Endothelial cell of umbilical vein (primary cell): ENCODE measurements around the gene VSX2. TPM values are rescaled to one million over a fixed set of nuclear protein-coding genes. Genes with fewer than 3 reads are reported as not detected.

Source experiments
- BruUV-seq: library from RNA; stranded (reverse); fragments of 400-500 nt; replicated peaks from 2 replicates; lab custom pipeline; 2021; lab: Mats Ljungman, UMichigan
- CTCF ChIA-PET: fragments of 300-600, 350-600 bp; sonication (Branson Sonifier 250); formaldehyde crosslinking; loops from one replicate; lab custom pipeline; 2021; ENCODE audit warnings: antibody characterized with exemption, inconsistent platforms; lab: Charles Lee
- POLR2A ChIA-PET: fragments of 300-600, 350-600 bp; sonication (Branson Sonifier 250); formaldehyde crosslinking; loops from one replicate; lab custom pipeline; 2021; ENCODE audit warnings: antibody characterized with exemption, inconsistent platforms; lab: Charles Lee
- DNase-seq: peaks from one replicate; pipeline ENCODE4 v3.0.0-alpha.2; 2011; ENCODE audit warnings: low read depth, low spot score
- FAIRE-seq: peaks from 2 replicates; lab custom pipeline; 2011; peaks lifted over from hg19 to GRCh38; lab: Jason Lieb, UNC
- H2AFZ ChIP-seq: 2 replicates; pipeline ENCODE4 v1.6.0; 2012; ENCODE audit warnings: low read depth, low read length, control low read depth, inconsistent platforms
- H3K27ac ChIP-seq: 2 replicates; pipeline ENCODE4 v1.5.1; 2011; ENCODE audit warnings: low read depth, mild to moderate bottlenecking, control low read depth, low read length, moderate library complexity; ENCODE audit not compliant: insufficient read depth
- H3K27me3 ChIP-seq, 2 experiments: 2 replicates each; pipeline versions ENCODE4 v1.6.0 to v1.6.1; 2011; ENCODE audit warnings: low read length in 2 of 2, mixed read lengths in 1 of 2; ENCODE audit not compliant: control insufficient read depth in 2 of 2, insufficient read depth in 2 of 2
- H3K36me3 ChIP-seq, 2 experiments: 2 replicates in 1 of 2; 3 replicates in 1 of 2; pipeline ENCODE4 v1.5.1; 2011; ENCODE audit warnings: low read length in 2 of 2, mild to moderate bottlenecking in 1 of 2, moderate library complexity in 1 of 2; ENCODE audit not compliant: control insufficient read depth in 2 of 2, insufficient read depth in 2 of 2; ENCODE audit errors: extremely low read depth in 1 of 2
- H3K4me1 ChIP-seq: 3 replicates; pipeline ENCODE4 v1.5.1; 2011; ENCODE audit warnings: mild to moderate bottlenecking, low read length; ENCODE audit not compliant: control insufficient read depth, insufficient read depth; ENCODE audit errors: extremely low read depth
- H3K4me2 ChIP-seq: 2 replicates; pipeline ENCODE4 v1.6.1; 2011; ENCODE audit warnings: low read length, control low read depth, mixed read lengths; ENCODE audit not compliant: insufficient read depth
- H3K4me3 ChIP-seq, 3 experiments: fragments of 200-600 bp in 1 of 3; sonication (generic), shearing (Covaris generic) in 1 of 3; replicated peaks in 1 of 3; 2 replicates each; pipeline ENCODE4 v1.5.1; 2011 to 2016; ENCODE audit warnings: control low read depth in 3 of 3, low read length in 3 of 3, mild to moderate bottlenecking in 2 of 3, inconsistent platforms in 1 of 3, low read depth in 1 of 3, moderate library complexity in 1 of 3; ENCODE audit not compliant: insufficient read depth in 1 of 3
- H3K79me2 ChIP-seq: 2 replicates; pipeline ENCODE4 v1.6.0; 2012; ENCODE audit warnings: low read length, inconsistent platforms; ENCODE audit not compliant: control insufficient read depth, insufficient read depth
- H3K9ac ChIP-seq: replicated peaks from 2 replicates; pipeline ENCODE3; 2011; ENCODE audit warnings: low read length, control low read depth; ENCODE audit not compliant: insufficient read depth; ENCODE audit errors: extremely low read depth
- H3K9me1 ChIP-seq: replicated peaks from 3 replicates; pipeline ENCODE4 v1.6.0; 2011; ENCODE audit warnings: mild to moderate bottlenecking, low read length; ENCODE audit not compliant: control insufficient read depth, insufficient read depth; ENCODE audit errors: extremely low read depth
- H3K9me3 ChIP-seq: replicated peaks from 2 replicates; pipeline ENCODE4 v1.5.1; 2012; ENCODE audit warnings: low read length, inconsistent platforms; ENCODE audit not compliant: control insufficient read depth, insufficient read depth
- H4K20me1 ChIP-seq: replicated peaks from 2 replicates; pipeline ENCODE3; 2011; ENCODE audit warnings: mild to moderate bottlenecking, low read length; ENCODE audit not compliant: control insufficient read depth, insufficient read depth; ENCODE audit errors: extremely low read depth
- EZH2 ChIP-seq: IDR thresholded peaks from 2 replicates; pipeline ENCODE4 v1.6.1; 2012; ENCODE audit warnings: borderline replicate concordance, low read depth, mild to moderate bottlenecking, moderate library complexity, low read length, inconsistent platforms; ENCODE audit not compliant: severe bottlenecking
- FOS ChIP-seq: IDR thresholded peaks from 2 replicates; pipeline ENCODE4 v1.6.1; 2011; ENCODE audit warnings: mild to moderate bottlenecking, low read length, moderate library complexity, borderline replicate concordance; ENCODE audit not compliant: insufficient read depth
- GATA2 ChIP-seq: IDR thresholded peaks from 2 replicates; pipeline ENCODE4 v1.7.0; 2011; ENCODE audit warnings: low read depth, mild to moderate bottlenecking, moderate library complexity, mixed read lengths, low read length; ENCODE audit not compliant: insufficient read length, insufficient read depth
- JUN ChIP-seq: IDR thresholded peaks from 2 replicates; pipeline ENCODE4 v1.6.1; 2011; ENCODE audit warnings: borderline replicate concordance, low read depth; ENCODE audit not compliant: insufficient read length, insufficient read depth
- MYC ChIP-seq: IDR thresholded peaks from one replicate; pipeline ENCODE4 v1.6.1; 2011; ENCODE audit warnings: mild to moderate bottlenecking, low read depth, low read length
- POLR2A ChIP-seq: IDR thresholded peaks from 2 replicates; pipeline ENCODE4 v1.6.1; 2012; ENCODE audit warnings: low read depth, mild to moderate bottlenecking, control low read depth, low read length
- POLR2AphosphoS5 ChIP-seq: IDR thresholded peaks from 2 replicates; pipeline ENCODE4 v1.6.1; 2012; ENCODE audit warnings: low read depth, mild to moderate bottlenecking, control low read depth, low read length, moderate library complexity; ENCODE audit not compliant: insufficient read depth
- dilution Hi-C: fragments of 300-500 bp; cut with MboI; formaldehyde crosslinking; loops from one replicate; pipeline ENCODE4 v1.15.0; 2019; ENCODE audit warnings: low sequenced_read_pairs; ENCODE audit not compliant: extremely low pct_ligation_motif_present
- intact Hi-C: fragments of 100-400 bp; cut with micrococcal nuclease; formaldehyde crosslinking; loops from one replicate; pipeline ENCODE4 v1.10.0; 2022
- polyA plus RNA-seq, 4 experiments: library from polyadenylated mRNA; depleted of rRNA in 3 of 4; stranded (reverse) in 3 of 4; unstranded in 1 of 4; fragments of >200 nt; gene quantifications; 2 replicates each; pipeline versions ENCODE4 v1.2.1 to v1.2.3, GENCODE V29; 2011 to 2012; ENCODE audit warnings: missing spikeins in 1 of 4
- total RNA-seq: library from RNA; stranded (reverse); gene quantifications from 2 replicates; pipeline ENCODE4 v1.2.3, GENCODE V29; 2021
- TF ChIP-seq, protein P1 (sequence below): IDR thresholded peaks from 2 replicates; pipeline ENCODE4 v1.6.1; 2011; ENCODE audit not compliant: insufficient read depth, insufficient read length
- TF ChIP-seq, protein P2 (sequence below), 2 donors: IDR thresholded peaks; 1 replicate in 1 of 2; 2 replicates in 1 of 2; pipeline ENCODE4 v1.5.1; 2011; ENCODE audit warnings: low read length in 2 of 2, mild to moderate bottlenecking in 2 of 2, moderate library complexity in 2 of 2, control low read depth in 1 of 2, inconsistent platforms in 1 of 2, low read depth in 1 of 2; ENCODE audit not compliant: insufficient read depth in 1 of 2; ENCODE audit errors: extremely low read depth in 1 of 2

Gene VSX2
- total and polyA plus RNA-seq, 2 donors (not counting 3 experiments of a cell fraction or from before 2014, with no cell fraction given) = not detected

DNA sequence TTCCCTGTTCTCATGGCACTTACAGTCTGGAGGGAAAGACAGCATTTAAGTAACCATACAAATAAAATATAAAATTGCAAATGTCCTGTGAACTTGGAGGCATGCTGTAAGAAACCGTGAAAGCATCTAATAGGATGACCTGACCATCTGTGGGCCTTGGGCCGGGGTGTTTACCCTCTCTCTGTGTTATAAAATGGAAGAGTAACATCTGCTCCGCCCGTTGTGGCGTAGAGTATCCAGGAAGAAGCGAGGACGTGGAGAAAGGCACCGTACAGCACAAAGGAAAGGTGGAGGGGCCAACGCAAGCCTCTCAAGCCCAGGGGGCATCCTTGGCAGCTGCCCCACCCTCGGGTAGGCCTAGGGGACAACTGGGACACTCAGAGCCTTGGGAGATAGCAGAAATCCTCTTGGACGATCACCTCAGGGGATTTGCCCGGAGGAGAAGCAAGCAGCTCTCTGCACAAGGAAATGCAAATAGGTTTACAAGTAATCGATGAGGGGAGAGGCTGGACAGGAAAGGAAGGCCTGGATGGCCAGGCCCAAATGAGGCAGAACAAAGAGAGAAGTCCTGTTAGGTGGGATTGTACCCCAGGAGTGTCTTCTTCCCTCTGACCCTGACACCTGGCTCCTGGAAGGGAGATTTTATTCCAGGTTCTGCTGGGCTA, 26.2 kb downstream of the VSX2 start:
- Histone ChIP-seq H3K9me3 (no peaks in the 10 kb centered on the region), H3K4me3 (no peak overlapping the region), H3K27me3 (no peaks in the 10 kb centered on the region), H2AFZ (no peak overlapping the region), H3K9ac (no peak overlapping the region), H3K27ac (no peak overlapping the region), H3K9me1 (no peaks in the 10 kb centered on the region), H3K4me2 (no peak overlapping the region), H3K4me1 (peaks cover 4% of the 10 kb centered on the region), H4K20me1 (no peaks in the 10 kb centered on the region), H3K36me3 (no peaks in the 10 kb centered on the region), H3K79me2 (no peaks in the 10 kb centered on the region)
- intact Hi-C loops = no loop called here
- no TSS peak for BruUV-seq
- FAIRE-seq = no peak
- dilution Hi-C loops = no loop called here
- ChIA-PET POLR2A (no interaction called here), CTCF (no interaction called here)
- TF ChIP-seq, protein P1, sequence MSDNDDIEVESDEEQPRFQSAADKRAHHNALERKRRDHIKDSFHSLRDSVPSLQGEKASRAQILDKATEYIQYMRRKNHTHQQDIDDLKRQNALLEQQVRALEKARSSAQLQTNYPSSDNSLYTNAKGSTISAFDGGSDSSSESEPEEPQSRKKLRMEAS = no peak
- TF ChIP-seq POLR2A (no peak), JUN (no peak), POLR2AphosphoS5 (no peak), MYC (no peak), FOS (no peak), GATA2 (no peak), EZH2 (no peak)
- TF ChIP-seq, protein P2, sequence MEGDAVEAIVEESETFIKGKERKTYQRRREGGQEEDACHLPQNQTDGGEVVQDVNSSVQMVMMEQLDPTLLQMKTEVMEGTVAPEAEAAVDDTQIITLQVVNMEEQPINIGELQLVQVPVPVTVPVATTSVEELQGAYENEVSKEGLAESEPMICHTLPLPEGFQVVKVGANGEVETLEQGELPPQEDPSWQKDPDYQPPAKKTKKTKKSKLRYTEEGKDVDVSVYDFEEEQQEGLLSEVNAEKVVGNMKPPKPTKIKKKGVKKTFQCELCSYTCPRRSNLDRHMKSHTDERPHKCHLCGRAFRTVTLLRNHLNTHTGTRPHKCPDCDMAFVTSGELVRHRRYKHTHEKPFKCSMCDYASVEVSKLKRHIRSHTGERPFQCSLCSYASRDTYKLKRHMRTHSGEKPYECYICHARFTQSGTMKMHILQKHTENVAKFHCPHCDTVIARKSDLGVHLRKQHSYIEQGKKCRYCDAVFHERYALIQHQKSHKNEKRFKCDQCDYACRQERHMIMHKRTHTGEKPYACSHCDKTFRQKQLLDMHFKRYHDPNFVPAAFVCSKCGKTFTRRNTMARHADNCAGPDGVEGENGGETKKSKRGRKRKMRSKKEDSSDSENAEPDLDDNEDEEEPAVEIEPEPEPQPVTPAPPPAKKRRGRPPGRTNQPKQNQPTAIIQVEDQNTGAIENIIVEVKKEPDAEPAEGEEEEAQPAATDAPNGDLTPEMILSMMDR (IDR thresholded peaks at IDR 0.05; ENCODE audit: extremely low read depth in 1 of 2, insufficient read depth in 1 of 2, low read depth in 1 of 2, low read length in 2 of 2) = no peak
- no peak for DNase-seq
